ENCODE results near the gene CTNND2.

CTNND2 gene

DNA sequence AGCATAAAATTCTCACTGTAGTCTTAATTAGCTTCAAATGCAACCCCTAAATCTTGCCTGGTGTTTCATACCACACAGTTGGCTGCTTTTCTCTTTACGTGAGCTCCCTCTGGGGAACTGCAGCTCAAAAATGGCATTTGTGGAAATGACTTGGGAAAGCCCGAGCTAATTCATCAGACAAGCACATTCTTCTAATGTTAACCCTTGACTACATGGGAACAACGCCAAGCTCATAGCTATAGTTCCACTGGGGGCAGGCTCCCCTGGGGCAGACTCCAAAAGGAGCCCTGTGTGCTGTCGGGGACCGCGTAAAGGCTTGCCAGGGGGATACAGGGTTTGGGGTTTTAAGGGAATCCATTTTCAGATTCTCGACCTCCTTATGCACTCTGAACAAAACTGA lies 841.8 kb downstream of the CTNND2 start:
- peak in 1 of 2 experiments; percentile 61 for DNase-seq

DNA sequence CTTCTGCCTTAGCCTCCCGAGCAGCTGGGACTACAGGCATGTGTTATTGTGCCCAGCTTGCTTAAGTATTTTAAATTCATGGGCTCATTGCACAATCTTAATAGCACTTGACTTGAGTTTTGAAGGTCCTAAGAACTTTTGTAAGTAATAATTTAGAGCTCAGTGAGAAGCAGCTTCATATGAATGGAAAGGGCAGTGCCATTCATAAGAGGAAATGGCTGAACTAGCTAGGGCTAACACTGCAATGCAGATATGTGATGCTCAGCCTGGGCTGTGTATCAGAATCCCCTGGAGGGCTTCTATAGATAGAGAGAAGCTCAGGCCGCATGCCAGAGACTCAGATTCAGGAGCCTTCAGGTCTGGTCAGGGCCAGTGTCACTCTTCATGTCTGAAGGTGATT lies 847.7 kb downstream of the CTNND2 start:
- DNase-seq, result no peak

DNA sequence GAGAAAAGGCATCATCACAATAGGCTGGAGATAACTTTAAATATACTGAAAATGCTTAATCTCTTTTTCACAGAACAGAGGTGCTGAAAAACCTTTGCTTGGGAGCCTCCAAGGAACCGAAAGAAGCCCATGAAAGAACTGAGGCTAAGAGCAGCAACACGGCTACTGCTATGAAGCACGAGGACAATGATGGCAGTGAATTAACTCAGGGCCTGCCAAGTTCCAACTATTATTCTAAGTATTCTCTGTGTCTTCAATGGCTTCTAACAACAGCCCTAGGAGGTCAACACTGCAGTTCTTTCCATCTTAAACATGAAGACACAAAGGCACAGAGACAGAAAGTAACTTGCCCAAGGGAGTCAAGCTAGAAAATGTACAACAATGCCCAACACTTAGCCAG lies 850.2 kb downstream of the CTNND2 start:
- DNase-seq, result no peak

DNA sequence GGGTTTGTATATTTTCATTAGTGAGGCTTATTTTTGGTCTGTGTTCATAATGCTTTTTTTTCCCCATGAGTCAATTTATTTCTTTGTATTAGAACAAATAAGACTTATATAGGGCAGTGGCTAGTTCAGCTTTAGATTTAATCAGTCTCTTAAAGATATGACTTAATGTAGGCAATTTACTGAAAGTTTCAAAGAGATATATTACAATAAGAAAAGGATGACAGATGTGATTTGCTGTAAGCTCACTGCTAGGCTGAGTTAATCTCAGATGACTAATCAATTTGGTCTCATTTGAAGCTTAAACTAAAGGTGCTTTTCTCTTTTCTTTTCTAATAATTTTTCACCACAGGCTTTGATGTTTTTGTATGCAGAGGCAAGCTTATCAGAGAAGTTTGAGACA lies 851.4 kb downstream of the CTNND2 start:
- DNase-seq, result no peak

DNA sequence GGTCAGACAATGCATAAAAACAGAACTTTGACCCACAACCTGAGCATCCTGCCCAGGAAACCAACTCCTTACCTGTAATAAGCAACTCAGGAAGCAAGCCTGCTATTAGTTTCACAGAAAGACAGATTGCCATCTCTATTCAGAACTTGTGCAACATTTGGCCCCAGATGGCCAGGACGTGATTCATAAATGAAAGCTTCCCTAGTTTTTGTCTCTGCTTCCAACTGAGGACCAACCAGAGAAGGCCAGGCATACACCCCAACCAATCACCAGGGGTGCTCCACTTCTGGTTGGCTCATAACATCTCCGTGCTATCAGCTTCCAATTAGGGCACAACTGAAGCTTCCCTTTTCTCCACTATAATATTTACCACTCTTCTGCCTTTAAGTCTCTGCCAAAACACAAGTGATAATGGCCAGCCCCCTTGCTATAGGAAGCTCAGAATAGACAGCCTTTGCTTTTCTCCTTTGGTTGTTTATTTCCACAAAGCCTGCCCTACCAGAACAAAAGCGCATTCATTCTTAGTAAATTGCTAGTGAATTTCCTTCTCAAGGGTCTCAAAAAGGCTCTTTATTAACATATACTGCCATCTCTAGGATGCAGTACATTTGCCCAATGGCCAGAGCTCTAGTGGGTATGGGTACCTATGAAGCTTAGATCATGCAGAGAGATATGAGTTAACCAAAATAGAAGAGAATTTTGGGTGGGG lies 853.5 kb downstream of the CTNND2 start:
- peak; percentile 38 to 88 for DNase-seq

DNA sequence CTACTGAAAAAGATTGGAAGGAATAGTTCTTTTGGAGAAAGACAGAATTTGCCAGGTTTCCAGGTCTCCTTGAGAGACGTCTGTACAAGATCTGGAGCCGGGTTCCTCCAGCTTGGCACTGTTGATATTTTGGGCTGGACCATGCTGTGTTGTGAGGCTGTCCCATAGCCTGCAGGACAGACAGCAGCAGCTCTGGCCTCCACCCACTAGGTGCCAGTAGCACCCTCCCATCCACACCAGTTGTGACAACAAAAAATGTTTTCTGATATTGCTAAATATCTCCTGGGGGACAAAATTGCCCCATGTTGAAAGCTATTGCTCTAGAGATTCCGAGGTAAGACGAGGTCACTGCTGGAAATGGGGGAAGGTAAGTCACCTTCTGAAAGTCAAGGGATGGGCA lies 855.5 kb downstream of the CTNND2 start:
- peak in 1 of 2 experiments; percentile 46 for DNase-seq

DNA sequence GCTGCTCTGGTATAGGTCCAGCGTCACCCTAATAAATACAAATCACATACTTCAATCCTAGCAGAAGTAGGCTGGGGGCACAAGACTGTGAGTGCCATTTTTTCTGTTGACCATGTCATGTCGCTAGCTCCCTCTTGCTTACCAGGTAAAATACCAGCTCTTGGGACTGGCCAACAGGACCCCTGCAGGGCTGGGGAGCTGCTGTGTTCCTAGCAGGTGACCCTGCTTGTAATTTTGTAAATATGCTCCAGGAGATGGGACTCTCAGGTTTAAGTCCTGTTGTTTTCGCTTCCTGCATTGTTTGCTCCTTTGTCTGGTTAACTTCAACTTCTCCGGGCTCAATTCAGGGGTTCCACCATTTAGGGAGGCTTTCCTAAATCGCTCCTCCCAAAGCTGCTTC lies 856.6 kb downstream of the CTNND2 start:
- DNase-seq, result no peak

DNA sequence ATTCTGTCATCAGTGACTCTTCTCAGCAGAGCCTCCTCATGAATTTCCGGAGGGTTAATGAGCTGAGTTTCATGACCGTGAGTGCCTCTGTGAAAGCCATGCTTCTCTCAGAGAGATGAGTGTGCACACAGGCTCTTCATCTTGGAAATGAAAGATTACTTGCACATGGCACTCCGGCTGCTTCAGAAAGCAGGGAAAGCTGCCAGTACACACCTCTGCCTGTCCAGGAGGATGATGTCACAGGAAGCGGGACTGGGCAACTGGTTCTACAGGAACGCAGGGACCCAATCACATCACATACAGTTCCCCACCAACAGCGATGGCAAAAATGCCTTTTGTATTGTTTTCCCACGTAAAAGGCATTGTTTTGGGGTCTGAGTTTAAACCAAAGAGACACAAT lies 857.2 kb downstream of the CTNND2 start:
- no peak for DNase-seq

DNA sequence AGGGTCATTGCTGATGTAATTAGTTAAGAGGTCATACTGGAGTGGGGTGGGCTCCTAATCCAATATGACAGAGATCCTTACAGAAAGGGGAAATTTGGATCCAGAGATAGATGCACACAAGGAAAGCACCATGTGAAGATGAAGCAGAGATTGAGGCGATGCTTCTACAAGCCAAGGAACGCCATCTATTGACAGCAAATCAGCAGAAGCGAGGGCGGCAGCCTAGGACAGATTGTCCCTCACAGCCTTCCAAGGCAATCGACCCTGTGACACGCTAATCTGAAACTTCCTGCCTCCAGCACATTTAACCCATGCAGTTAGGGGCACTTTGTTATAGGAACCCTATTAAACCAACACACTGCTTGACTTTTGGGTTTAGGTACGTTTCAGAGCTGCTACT lies 858.1 kb downstream of the CTNND2 start:
- no peak for DNase-seq

DNA sequence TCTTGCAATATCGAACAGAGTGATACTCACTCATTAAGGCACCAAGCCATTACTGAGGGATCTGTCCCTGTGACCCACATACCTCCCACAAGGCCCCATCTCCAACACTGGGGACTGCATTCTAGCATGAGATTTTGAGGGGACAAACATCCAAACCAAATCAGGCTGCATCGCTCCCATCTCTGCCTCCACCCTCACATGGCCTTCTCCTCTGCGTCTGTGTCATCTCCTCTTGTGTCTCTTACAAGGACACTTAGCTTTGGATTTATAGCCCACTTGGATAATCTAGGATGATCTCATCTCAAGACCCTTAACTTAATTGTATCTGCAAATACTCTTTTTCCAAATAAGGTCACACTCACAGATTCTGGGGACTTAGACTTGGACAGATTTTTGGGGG lies 858.8 kb downstream of the CTNND2 start:
- DNase-seq, result no peak

DNA sequence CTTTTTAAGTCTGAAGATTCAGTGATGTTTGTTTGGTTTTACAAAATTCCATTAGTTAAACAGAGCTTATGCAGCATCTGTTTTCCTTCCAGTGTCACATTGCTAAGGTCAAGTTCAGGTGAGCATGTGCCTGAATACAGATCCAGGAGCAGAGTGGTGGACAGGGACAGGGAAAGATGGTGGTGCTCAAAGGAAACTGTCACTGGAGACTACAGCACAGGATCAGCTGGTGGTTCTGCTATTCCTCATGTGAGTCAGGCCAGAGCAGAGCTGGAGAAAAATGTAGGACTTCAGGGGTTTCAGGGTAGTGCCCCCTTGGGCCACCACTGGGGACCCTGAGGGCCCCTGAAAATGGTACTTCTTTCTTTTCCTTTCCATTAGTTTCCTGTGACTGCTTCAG lies 859.7 kb downstream of the CTNND2 start:
- DNase-seq, result no peak

DNA sequence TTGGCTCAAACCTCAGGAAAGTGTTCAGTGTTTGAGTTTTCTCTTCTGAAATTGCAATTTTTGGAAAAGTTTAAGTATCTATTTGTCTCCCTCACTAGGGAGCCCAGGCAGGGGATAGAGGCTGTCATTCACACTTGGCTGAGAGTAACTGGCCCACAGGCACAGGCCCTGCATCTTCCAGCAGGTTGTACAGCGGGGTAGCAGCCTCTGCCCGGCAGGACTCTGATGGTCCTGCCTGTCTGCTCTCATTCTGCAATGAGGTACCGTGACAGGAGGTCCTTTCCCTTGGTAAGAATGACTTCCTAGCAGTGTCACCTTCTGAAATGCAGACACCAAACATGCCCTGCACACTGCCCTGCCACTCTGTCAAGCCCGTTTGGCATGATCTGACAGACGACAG lies 860.4 kb downstream of the CTNND2 start:
- DNase-seq, result no peak

DNA sequence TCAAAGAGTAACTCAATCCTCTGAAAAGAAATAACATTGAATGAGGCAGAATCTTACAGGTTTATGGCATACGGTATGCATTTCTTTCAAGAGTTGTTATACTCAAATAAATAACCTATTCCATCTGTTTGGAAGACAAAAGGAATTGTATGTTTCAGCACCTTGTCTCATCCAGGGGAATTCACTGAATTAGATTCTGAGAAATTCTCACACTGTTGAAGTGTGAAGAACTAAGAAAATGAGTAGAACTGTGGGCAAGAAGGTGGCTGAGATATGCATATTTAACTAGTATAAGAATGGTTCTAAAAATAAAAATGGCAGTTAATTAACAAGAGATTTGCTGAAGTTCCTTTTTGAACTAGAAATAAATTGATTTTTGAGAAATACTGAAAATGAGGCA lies 863.9 kb downstream of the CTNND2 start:
- no peak for DNase-seq

DNA sequence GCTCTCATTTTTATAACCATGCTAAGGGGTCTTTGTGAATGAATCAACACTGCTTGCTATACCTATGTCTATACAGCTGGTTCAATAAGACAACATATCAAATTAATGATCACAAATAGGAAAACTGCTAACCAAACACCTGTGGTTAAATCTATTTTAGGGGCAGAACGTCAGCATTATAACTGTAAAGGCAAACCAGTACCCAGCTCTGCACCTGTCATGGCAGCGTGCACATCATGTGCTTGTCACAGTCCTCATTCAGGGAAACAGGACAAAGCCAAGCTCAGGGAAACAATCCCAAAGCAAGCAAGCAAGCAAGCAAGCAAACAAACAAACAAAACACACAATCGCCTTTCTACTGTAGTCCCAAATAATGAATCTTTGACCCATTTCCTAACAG lies 865.5 kb downstream of the CTNND2 start:
- no peak for DNase-seq

DNA sequence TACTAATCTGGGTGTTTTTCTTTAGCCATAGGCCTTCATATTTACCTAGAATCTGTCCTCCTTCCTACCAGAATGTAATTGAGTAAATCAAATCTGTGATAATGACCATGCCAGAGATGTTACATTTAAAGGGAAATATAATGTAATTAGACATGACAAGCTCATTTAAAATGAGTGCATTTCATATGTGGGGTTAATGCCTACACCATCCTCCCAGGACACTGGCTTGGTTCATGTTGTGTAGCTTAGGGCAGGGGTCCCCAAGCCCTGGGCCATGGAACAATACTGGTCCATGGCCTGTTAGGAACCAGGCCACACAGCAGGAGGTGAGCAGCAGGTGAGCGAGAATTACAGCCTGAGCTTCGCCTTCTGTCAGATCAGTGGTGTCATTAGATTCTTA lies 866.3 kb downstream of the CTNND2 start:
- no peak for DNase-seq

DNA sequence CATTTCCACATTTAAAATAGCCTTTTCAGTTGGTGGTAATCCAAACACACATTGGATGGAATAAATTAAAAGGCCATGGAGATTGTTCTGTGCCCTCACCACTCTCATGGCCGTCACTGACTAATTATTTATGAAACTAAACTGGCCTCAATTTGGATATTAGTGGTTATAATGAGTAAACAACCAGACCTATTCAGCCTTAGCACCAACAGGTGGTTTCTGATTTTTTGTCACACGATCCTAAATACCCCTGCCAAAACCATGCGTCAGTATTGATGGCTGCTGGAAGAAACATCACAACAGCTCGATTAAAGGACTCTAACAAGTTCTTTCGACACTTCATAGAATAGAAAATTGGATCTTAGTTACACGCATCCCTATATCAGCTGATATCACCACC lies 867.2 kb downstream of the CTNND2 start:
- DNase-seq, result peak in 1 of 2 experiments; percentile 33

DNA sequence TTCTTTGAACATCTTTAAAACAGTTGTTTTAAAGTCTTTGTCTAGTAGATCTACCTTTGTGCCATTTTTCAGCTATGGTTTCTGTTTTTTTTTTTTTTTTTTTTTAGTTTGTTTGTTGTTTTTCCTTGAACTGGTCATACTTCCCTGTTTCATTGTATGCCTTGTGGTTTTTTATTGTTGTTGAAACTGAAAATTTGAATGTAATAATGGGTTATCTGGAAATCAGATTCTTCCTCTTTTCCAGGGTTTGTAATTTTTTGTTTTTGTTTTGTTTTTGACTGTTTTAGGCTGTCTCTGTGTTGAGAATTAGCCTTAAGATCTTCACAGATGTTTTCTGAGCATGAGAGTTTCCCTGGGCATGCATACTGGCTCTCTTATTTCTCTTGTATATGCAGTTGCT lies 873.6 kb downstream of the CTNND2 start:
- DNase-seq, result no peak

DNA sequence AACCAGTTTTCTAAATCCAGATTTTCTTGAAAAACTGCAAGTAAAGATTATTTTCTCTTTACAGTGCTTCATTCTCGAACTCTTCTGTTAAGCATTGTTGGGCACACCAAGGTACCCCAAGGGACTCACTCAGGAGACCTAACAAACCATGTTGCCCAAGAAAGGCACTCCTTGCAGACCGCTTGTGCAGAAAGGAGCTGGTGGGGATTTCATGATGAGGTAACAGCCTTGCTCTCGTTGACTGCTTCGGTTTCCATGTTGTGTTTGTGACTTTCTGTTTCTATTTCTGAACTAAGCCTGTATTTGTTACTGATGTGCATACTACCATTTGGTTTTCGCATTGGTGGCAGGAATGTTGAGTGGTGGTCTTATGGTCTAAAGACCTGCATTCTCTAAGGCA lies 876.6 kb downstream of the CTNND2 start:
- DNase-seq, result no peak

DNA sequence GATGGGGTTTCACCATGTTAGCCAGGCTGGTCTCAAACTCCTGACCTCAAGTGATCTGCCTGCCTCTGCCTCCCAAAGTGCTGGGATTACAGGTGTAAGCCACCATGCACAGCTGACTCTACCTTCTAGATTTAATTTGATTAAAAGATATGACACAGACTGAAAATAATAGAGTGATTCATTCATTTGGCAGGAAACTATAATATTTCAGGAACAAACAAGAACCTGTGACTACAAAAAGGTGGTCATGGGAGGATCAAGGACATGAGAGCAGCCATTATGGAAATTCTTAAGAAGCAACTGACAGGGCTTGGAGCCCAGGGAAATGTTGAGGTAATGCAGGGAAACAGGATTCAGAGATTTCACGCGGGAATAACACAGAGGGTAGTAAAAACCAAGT lies 877.7 kb downstream of the CTNND2 start:
- DNase-seq, result no peak

DNA sequence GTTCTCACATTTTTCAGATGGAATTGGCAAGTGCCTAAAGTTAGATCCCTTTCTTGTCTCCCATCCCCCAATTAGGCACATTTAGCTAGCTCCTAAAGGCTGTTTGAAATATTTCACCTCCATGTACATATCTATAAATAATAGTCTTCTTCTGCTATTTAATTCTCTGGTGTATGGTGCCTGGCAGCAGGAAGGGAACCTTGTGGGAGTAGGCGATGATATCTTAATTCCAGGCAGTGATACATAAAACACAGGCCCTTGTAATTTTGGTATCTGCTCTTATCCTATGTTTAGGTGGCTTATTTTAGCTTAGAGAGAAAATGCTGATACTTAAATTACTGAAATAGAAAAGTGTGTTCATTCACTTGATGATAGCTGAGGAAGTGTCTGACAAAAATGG lies 880.3 kb downstream of the CTNND2 start:
- no peak for DNase-seq

DNA sequence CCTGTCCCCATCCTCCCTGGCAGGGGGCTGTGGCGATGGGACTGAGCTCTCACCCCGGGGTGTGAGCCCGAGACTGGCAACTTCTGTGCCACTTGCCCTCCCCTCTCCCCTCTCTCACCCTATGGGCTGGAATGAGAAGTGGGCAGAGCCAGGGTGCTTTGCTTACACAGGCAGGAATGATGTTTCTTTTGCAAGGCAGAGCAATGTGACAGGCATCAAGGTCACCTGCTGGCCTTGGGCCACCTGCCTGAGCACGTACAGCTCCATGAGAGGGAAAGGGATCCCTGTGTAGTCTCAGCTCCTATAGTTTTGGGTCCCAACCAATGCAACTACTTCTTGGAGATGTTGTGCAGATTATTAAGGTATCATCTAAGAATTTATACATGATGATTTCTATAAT lies 890.5 kb downstream of the CTNND2 start:
- DNase-seq, result no peak

DNA sequence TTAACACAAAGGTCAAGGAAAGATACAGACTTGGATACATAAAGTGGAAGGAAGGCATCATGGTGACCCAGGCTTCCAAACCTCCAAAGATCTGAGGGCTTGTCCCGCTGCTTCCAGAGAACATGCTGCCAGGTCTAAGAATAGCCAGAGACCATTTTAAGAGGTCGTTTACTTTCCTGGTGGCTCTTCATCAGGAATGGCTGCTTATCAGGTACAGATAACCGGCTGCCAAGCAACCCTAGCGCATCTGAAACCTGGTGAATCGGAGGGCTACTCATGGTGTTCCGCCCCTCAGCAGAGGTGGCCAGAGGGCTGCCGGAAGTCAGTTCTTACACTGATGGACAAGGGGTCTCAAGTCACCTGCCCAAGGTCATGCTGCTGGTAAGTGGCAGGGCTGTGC lies 892.0 kb downstream of the CTNND2 start:
- DNase-seq, result no peak

DNA sequence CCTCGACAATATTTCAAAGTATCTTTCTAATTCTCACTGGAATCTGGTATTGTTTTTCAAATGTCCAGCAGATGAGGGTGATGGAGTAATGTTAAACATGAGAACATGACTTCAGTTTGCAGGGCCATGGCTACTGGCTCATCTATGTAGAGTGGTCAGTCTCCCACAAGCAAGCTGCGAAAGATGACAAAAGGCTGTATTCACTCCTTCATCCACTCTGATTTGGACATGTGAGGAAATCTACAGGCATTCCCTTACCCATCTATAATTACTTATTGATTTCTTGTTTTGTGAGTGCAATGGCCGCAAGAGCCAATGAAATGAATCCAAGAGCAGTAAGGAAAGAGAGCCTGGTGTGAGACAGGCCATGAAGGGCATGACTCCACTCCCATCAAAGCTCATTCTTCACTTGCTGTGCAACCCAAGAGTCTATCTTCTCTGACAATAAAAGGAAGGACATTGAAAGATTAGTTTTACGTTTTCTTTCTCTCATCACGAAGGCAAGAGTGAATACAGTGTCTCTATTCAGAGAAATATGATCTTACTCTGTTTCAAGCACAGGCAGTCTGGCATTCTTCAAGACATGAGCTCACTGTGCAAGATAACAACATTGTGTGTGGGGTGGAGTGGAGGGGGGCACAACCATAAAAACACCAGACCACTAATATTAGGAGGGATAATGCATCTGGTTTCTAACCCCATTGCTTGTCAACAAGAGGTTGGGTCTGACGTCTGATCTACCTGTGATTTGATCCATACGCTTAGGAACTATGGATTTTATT lies 893.6 kb downstream of the CTNND2 start:
- DNase-seq, result no peak

DNA sequence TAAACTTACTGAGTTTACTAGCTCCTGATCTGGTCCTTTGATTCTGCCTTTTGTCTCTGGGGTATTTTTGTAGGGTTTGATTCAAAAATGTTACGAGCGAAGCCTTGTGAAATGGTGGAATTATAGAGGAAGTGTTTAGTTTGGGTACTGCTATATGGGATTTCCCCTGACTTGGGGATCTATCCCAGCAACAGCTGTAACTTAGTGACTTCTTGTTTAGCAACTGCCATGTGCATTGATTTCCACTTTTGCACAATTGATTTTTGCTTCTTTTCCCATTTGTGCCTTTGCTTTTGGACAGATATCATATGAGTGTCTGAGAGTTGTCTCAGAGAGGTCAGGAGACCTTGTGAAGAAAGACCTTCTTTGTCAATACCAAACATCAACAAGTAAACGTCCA lies 894.7 kb downstream of the CTNND2 start:
- no peak for DNase-seq

All from NCI-H446 (cell line).